ENCODE measurements around the gene TSPAN7.

Gene TSPAN7

GRCh38 chrX:38699121-38699520 lies 137.8 kb downstream of the TSPAN7 start:
- DNase-seq: no peak

GRCh38 chrX:38699696-38700095 lies 138.4 kb downstream of the TSPAN7 start:
- no peak for DNase-seq

GRCh38 chrX:38701073-38701472 lies 139.7 kb downstream of the TSPAN7 start:
- no peak for DNase-seq

- DNase-seq: no peak
Measured at GRCh38 chrX:38704146-38704882, 143.0 kb downstream of the TSPAN7 start.

GRCh38 chrX:38717871-38718270 lies 156.5 kb downstream of the TSPAN7 start:
- DNase-seq: peak; percentile 14

GRCh38 chrX:38718311-38718710 lies 157.0 kb downstream of the TSPAN7 start:
- no peak for DNase-seq

- DNase-seq: no peak
Measured at GRCh38 chrX:38726612-38727011, 165.3 kb downstream of the TSPAN7 start.

- no peak for DNase-seq
Measured at GRCh38 chrX:38727668-38728067, 166.3 kb downstream of the TSPAN7 start.

GRCh38 chrX:38732866-38733265 lies 171.5 kb downstream of the TSPAN7 start:
- no peak for DNase-seq

Measured in NCI-H1694 (cell line).